ENCODE data around the gene HECTD3.

DNA sequence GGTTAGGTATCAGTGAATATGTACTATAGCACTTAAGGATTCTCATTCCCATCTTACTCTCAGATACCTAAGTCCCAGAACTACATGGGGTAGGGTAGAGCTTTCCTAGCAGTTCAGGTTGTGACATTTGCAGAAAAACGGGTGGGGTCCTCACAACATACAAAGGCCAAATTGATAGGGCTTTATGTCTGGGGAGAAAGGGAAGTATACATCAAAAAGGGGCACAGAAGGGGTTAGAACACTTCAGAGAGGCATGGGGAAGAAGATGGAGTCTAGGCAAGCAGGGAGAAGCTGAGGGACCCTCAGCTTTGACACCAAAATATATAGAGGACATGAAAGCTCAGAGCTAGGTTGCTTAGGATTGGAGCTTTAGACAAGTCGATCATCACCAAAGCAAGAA, 4.6 kb upstream of the HECTD3 start:
- TF ChIP-seq EZH2 (IDR thresholded peaks at IDR 0.05; ENCODE audit: borderline replicate concordance, insufficient read depth, low read length, poor library complexity, severe bottlenecking) (no peak), RAD21 (conservative IDR thresholded peaks at IDR 0.05) (no peak), CTCF (IDR thresholded peaks at IDR 0.05; ENCODE audit: poor library complexity, severe bottlenecking) (no peak), MXI1 (conservative IDR thresholded peaks at IDR 0.05; ENCODE audit: poor library complexity, severe bottlenecking) (no peak)
- TF ChIP-seq, protein P1, sequence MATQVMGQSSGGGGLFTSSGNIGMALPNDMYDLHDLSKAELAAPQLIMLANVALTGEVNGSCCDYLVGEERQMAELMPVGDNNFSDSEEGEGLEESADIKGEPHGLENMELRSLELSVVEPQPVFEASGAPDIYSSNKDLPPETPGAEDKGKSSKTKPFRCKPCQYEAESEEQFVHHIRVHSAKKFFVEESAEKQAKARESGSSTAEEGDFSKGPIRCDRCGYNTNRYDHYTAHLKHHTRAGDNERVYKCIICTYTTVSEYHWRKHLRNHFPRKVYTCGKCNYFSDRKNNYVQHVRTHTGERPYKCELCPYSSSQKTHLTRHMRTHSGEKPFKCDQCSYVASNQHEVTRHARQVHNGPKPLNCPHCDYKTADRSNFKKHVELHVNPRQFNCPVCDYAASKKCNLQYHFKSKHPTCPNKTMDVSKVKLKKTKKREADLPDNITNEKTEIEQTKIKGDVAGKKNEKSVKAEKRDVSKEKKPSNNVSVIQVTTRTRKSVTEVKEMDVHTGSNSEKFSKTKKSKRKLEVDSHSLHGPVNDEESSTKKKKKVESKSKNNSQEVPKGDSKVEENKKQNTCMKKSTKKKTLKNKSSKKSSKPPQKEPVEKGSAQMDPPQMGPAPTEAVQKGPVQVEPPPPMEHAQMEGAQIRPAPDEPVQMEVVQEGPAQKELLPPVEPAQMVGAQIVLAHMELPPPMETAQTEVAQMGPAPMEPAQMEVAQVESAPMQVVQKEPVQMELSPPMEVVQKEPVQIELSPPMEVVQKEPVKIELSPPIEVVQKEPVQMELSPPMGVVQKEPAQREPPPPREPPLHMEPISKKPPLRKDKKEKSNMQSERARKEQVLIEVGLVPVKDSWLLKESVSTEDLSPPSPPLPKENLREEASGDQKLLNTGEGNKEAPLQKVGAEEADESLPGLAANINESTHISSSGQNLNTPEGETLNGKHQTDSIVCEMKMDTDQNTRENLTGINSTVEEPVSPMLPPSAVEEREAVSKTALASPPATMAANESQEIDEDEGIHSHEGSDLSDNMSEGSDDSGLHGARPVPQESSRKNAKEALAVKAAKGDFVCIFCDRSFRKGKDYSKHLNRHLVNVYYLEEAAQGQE (IDR thresholded peaks at IDR 0.05; ENCODE audit: borderline replicate concordance) = no peak
